ENCODE results near the gene CACNA2D3.

GRCh38 chr3:54713455-54713854 is 591.1 kb downstream of the CACNA2D3 start:
- TF ChIP-seq CTCF (IDR thresholded peaks at IDR 0.05) (no peak), EZH2 (IDR thresholded peaks at IDR 0.05) (no peak), EZH2phosphoT487 (IDR thresholded peaks at IDR 0.05) (no peak)
